CD4-positive, alpha-beta T cell treated with Interleukin-1 beta for 1 hour (primary cell): ENCODE results near the gene HSD17B8.
"Not testable (repeated sequence)": the region's sequence is repeated elsewhere in the genome, so short reads cannot be mapped to it uniquely, and the experiment has no call there.

ENCODE experiments used
- DNase-seq, 2 donors: peaks; one replicate each; pipeline ENCODE4 v3.0.0-alpha.2; 2020 to 2022

The HSD17B8 gene

GRCh38 chr6:33207552-33208090 lies 3.2 kb downstream of the HSD17B8 start:
- DNase-seq: peak in 1 of 2 donors; percentile 18

DNA sequence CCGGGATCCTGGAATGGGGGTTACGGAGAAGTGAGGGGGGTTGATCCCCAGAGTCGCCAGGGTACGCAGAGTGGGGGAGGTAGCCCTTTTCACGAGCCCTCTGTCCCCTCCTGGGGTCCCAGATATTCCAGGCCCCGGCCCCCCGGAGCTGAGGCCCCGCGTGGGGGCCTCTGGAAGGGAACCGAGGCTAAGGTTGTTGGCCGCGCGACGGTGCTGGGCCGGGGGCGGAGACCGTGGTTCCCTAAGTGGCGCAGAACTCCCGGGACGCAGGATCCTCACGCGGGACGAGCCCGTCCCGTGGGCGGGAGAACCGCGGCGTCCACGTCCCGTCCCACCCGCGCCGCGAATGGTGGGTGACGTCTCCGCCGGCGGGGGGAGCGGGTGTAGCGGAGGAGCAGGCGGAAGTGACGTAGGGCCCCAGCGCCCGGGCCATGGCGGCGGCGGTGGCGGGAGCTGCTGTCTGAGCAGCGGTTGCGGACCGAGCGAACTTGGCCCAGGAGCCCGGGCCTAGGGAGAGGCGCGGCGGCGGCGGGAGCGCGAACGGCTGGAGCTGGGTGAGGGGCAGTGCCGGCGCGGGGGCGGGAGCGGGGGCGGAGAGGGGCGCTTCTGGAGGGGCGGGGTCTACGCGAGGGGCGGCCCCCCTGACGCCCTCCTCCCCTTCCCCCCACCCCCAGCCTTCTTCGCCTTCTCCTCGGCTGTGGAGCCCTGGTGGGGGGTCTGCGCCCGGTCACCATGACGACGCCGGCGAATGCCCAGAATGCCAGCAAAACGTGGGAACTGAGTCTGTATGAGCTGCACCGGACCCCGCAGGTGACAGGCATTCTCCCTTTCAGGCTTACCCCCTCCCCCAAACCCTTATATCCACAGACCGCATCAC lies 3.9 kb downstream of the HSD17B8 start, which contains the start of gene RING1:
Gene RING1, plus strand, starts transcription at position 410 of the 877 bp plus-strand sequence. Its CDS starts 323 bp downstream, at position 733.
- peak; percentile 88 to 89 for DNase-seq

- no peak for DNase-seq
Measured at GRCh38 chr6:33209856-33210255, 5.4 kb downstream of the HSD17B8 start.

DNA sequence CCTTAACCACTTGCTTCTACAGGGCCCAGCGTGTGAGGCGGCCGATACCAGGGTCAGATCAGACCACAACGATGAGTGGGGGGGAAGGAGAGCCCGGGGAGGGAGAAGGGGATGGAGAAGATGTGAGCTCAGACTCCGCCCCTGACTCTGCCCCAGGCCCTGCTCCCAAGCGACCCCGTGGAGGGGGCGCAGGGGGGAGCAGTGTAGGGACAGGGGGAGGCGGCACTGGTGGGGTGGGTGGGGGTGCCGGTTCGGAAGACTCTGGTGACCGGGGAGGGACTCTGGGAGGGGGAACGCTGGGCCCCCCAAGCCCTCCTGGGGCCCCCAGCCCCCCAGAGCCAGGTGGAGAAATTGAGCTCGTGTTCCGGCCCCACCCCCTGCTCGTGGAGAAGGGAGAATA lies 6.7 kb downstream of the HSD17B8 start:
- DNase-seq: no peak

DNA sequence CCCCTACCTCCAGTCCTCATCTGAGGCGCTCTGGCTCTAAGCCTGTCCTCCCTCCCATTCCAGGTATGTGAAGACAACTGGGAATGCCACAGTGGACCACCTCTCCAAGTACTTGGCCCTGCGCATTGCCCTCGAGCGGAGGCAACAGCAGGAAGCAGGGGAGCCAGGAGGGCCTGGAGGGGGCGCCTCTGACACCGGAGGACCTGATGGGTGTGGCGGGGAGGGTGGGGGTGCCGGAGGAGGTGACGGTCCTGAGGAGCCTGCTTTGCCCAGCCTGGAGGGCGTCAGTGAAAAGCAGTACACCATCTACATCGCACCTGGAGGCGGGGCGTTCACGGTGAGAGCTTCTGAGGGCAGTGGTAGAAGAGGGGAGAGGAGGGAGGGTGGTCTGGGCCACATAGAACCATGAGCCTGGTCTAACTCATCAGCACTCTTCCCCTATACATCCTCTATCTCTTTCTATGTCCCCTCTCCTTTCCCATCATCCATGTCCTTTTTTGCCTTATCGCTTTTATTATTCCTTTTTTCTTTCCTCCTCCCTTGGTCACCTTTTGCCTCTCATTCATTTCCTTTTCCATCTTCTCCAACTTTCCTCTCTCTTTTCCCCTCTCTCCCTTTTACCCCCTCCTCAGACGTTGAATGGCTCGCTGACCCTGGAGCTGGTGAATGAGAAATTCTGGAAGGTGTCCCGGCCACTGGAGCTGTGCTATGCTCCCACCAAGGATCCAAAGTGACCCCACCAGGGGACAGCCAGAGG lies 7.4 kb downstream of the HSD17B8 start:
- no peak for DNase-seq

DNA sequence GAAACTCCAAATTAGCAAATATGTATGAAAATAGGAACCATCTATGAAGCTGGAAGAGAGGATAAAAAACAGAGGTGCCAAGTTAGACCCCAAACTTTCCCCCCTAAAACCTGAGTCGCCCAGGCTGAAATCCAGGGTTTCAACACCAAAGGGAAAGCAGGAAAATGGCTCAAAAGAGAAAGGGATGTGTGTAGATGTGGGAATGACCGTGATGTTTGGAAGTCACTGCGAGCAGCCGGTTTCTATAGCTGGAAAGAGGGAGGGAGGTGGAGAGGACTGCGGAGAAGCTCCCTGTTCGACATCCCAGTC lies 8.4 kb downstream of the HSD17B8 start:
- DNase-seq: no peak

DNA sequence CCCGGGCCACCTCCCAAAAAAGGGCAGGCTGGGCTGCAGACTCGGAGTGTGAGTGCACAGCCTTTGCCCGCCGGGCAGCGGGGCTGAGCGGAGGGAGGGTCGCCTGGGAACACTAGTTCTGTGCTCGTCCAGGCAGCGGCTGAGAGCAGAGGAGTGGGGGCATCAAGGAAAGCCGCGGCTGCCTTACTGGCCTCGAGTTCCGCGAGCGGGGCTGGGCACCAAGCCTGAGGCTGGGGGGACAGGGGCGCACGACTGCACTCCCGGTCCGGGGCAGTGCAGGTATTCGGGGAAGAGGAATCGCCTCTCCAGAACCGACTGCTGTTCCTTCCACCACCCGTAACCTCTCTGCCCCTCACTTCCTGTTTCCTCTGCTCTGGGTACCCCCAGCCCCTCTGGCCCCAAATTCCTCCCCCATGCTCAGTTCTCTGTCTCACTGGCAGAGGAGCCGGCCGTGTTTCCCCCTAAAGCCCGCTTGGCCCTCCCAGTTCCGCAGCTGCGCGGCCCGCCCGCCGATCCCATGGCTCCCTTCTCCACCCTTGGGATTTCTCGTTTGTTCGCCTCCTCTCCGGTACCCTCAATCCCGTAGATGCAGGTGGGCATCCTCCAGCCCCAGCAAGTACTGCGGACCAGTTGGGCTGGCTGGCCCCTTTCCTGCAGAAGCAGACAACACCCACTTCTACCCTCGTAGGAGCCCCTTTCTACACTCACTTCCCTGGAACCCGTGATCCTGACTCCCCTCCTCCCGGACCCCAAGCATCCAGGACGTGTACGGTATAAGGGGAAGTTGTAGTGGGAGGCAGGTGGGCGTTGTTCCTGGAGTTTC lies 8.9 kb downstream of the HSD17B8 start:
- DNase-seq: peak in 1 of 2 donors; percentile 10

DNA sequence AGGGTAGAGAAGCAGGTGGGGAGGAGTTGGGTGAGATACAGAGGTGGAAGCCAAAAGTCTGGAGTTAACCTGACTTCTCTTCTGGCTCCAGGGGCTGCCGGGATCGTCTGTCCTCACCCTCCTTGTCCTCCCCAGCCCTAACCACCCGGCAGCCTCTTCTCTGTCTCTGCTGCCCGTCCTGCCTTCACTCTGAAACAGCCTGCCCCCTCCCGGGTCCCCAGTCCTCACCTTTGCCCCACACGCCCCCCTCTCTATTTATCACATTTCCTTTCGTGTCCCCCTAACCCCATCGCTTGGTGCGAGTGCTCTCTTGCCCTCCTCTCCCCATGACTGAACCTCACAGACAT lies 9.5 kb downstream of the HSD17B8 start:
- no peak for DNase-seq

GRCh38 chr6:33215271-33216116 lies 11.0 kb downstream of the HSD17B8 start:
- no peak for DNase-seq

DNA sequence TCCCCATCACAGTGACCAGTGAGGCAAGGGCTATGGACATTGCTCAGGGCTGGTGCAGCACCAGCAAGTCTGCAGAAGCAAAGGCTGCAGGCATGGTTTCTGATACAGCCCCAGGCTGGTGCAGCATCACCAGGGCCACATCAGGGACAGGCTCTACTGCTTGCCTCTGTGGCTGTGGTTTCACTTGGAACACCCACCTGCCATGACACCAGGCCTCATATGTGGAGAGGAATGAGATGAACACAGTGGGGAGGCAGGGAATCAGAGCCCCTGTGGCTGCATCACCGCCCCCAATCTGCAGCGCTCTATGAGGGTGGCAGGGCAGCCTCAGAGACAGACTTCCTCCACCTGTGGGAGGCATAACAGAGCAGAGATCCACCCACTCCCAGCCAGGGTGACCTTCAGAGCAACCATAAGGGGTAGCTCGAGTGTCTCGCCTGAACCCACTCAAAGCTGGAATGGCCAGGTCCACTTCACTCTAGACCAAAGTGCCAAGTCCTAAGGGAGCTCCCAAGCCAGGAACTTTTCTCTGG lies 11.7 kb downstream of the HSD17B8 start:
- DNase-seq: no peak

GRCh38 chr6:33217246-33217645 lies 12.8 kb downstream of the HSD17B8 start:
- DNase-seq: no peak

- no peak for DNase-seq
Measured at GRCh38 chr6:33217681-33218080, 13.2 kb downstream of the HSD17B8 start.

- not testable (repeated sequence) for DNase-seq
Measured at GRCh38 chr6:33226503-33227120, 22.2 kb downstream of the HSD17B8 start.

DNA sequence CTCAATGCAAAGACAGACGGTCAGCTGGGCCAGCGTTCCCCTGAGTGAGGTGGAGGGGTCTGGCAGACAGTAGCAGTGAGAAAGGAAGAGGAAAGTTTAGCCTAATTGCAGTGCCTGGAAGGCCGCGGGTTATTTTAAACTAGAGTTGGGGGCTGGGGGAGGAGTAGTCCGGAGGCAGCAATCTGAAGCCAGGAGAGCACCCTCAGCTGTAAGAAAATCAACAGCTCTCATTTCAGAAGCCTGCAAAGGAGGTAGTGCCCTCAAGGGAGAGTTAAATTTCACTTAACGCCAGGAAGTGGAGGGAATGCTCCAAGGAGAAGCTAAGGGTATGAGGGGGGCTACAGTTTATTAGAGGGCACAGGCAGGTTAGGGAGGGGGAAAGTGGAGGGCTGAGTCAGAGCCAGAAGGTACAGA lies 30.8 kb downstream of the HSD17B8 start:
- DNase-seq: no peak

DNA sequence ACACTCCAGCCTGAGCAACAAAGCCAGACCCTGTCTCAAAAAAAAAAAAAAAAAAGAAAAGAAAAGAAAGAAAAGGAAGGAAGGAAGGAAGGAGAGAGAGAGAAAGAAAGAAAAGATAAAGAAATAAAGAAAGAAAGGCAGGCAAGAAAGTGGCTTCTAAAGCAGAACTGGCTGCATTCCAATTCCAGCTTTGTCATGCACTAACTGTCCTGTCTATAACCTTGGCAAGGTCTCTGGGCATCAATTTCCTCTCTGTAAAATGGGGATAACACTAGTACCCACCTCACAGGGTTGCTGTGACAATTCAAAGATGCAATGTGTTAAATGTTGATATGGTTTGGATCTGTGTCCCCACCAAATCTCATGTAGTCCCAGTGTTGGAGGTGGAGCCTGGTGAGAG lies 31.9 kb downstream of the HSD17B8 start:
- no peak for DNase-seq

DNA sequence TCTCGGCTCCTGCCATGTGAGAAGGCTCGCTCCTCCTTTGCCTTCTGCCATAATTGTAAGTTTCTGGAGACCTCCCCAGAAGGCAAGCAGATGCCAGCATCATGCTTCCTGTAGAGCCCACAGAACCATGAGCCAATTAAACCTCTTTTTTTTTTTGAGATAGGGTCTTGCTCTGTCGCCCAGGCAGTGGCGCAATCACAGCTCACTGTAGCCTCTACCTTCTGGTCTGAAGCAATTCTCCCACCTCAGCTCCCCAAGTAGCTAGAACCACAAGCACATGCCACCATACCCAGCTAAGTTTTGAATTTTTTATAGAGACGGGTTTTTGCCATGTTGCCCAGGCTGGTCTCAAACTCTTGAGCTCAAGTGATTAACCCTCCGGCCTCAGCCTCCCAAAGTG lies 32.4 kb downstream of the HSD17B8 start:
- DNase-seq: no peak

GRCh38 chr6:33237741-33238140 lies 33.3 kb downstream of the HSD17B8 start:
- no peak for DNase-seq

DNA sequence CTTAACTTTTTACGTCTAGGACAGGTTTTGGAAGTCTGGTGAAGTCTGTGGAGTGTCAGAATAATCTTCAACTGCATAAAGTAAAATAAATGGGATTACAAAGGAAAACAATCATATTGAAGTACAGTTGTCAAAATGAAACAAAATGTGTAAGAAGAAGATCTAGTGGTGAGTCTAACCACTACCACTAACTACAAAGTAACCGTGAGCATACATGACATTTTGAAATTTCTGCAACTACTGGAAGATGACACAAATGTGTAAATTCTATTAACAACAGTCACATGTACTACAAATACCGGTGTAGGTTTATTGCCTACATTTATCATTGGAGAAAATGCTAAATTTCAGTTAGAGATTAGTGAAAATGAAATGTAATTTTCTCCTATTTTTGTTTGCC lies 37.5 kb downstream of the HSD17B8 start:
- DNase-seq: no peak

DNA sequence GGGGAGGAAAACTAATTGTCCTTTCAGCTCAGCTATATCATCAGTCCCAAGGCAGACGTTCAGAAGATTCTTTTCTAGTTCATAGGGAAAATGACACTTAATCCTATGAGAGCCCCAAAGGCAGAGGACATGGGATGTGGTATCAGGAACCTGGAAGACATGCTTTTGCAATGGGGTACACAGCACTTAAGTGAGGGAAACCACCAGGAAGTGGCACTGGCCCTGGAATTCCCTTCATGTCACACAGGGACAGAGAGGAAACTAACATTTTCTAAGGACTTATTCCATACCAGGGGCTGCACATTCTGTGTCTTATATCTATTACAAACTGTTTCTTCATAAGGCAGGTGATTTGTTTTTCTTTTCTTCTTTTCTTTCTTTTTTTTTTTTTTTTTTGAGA lies 39.0 kb downstream of the HSD17B8 start:
- DNase-seq: no peak

DNA sequence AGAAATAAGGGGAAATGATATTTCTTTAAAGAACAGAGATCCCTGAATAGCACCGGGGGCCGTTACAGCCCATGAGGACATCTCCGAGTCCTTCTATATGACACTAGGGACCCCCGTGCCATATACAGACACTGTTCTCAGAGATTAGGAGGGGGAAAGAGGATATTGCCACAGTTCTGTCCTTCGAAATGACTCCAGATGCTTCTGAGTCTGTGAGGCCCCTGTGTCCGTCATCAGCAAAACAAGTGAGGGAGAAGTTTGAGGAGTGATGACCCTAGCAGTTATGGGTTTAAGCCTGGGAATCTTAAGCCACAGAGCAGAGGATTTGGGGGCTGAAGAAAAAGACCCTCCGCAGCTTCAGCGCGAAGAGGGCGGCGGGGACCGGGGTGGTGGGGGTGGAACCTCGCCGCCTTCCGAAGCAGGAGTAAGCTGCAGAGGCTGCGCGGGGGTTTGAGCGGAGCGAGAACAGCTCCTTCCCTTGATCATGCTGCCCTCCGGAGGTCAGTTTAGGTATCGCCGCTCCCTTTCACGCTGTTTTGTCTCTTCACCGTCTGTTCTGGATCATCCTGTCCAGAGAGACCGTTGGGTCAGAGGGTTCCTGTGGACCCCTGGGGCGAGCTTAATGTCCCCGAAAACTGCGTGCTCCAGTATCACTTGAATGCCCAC lies 43.7 kb downstream of the HSD17B8 start:
- DNase-seq: peak; percentile 89 to 90

DNA sequence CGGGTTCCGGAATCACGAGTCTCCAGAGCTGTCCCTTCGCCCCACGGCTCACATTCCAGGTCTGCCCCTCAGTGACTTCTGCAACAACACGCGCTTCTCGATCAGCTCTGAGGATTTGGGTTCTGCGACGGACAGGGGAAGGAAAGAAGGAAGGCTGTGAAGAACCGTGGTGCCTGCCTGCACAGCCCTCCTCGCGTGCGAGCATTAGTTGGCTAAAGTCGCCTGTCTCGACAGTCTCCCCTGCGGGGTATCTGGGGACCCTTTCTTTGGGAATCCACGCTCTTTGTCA lies 44.1 kb downstream of the HSD17B8 start:
- peak in 1 of 2 donors; percentile 36 for DNase-seq
